K562 (cell line): ENCODE results near the gene FAR2. TPM values are rescaled to one million over a fixed set of nuclear protein-coding genes. Genes with fewer than 3 reads are reported as not detected.

Source experiments
- BCL6 ChIP-seq: fragments of 250-450 bp; sonication (Bioruptor Pico); IDR thresholded peaks from 2 replicates; pipeline ENCODE4 v1.4.0; 2020
- CBFB ChIP-seq: sonication (generic); formaldehyde crosslinking; IDR thresholded peaks from 2 replicates; pipeline ENCODE4 v1.4.0; 2020; ENCODE audit warnings: mild to moderate bottlenecking, missing genetic modification reagents
- CTCF ChIP-seq, 3 experiments: IDR thresholded peaks in 2 of 3; conservative IDR thresholded peaks in 1 of 3; 2 replicates each; pipeline ENCODE4 v1.5.1; 2011 to 2012; ENCODE audit warnings: low read length in 3 of 3, mild to moderate bottlenecking in 3 of 3, control low read depth in 2 of 3, improper control_type of control experiment in 1 of 3, inconsistent platforms in 1 of 3, low read depth in 1 of 3, mixed read lengths in 1 of 3, moderate library complexity in 1 of 3; ENCODE audit not compliant: insufficient read depth in 2 of 3
- DLX4 ChIP-seq: fragments of 250-450 bp; sonication (Bioruptor Pico); IDR thresholded peaks from 2 replicates; pipeline ENCODE4 v1.6.1; 2021; ENCODE audit warnings: mild to moderate bottlenecking
- FOSL1 ChIP-seq: fragments of 200-800 bp; sonication (Bioruptor generic); conservative IDR thresholded peaks from 2 replicates; pipeline ENCODE4 v1.6.1; 2016; ENCODE audit warnings: missing genetic modification characterization, missing compliant biosample characterization
- FOXK2 ChIP-seq, 2 experiments: fragments of 450-650 bp; IDR thresholded peaks in 1 of 2; conservative IDR thresholded peaks in 1 of 2; 2 replicates each; pipeline ENCODE4 v1.6.1; 2016; ENCODE audit warnings: low read depth in 2 of 2, mild to moderate bottlenecking in 1 of 2
- GMEB1 ChIP-seq: fragments of 250-450 bp; sonication (Bioruptor Pico); IDR thresholded peaks from 2 replicates; pipeline ENCODE4 v1.4.0; 2020; ENCODE audit warnings: mild to moderate bottlenecking
- MCM7 ChIP-seq, 2 experiments: fragments of 450-650 bp; IDR thresholded peaks; 2 replicates each; pipeline ENCODE4 v1.6.1; 2016 to 2018
- MEIS2 ChIP-seq: fragments of 450-650 bp; IDR thresholded peaks from 2 replicates; pipeline ENCODE4 v1.6.1; 2014; ENCODE audit warnings: mild to moderate bottlenecking; ENCODE audit not compliant: partially characterized antibody
- MTA3 ChIP-seq: fragments of 450-650 bp; formaldehyde crosslinking; IDR thresholded peaks from 2 replicates; pipeline ENCODE4 v1.6.1; 2017; ENCODE audit warnings: mild to moderate bottlenecking, borderline replicate concordance
- MXI1 ChIP-seq: IDR thresholded peaks from 2 replicates; pipeline ENCODE4 v1.6.1; 2011; ENCODE audit warnings: low read depth, mild to moderate bottlenecking, improper control_type of control experiment, low read length
- MYC ChIP-seq, 2 experiments: fragments of 250-450 bp in 1 of 2; sonication (Bioruptor Pico) in 1 of 2; IDR thresholded peaks; 2 replicates each; pipeline versions ENCODE4 v1.5.1 to v1.6.1; 2012 to 2021; ENCODE audit warnings: low read depth in 2 of 2, borderline replicate concordance in 1 of 2, improper control_type of control experiment in 1 of 2, low read length in 1 of 2, mild to moderate bottlenecking in 1 of 2, moderate library complexity in 1 of 2
- PHB2 ChIP-seq: fragments of 450-650 bp; IDR thresholded peaks from 2 replicates; pipeline ENCODE4 v1.6.1; 2017; ENCODE audit warnings: low read depth
- PRDM10 ChIP-seq: fragments of 450-650 bp; IDR thresholded peaks from 2 replicates; pipeline ENCODE4 v1.6.1; 2018; ENCODE audit not compliant: partially characterized antibody
- RAD21 ChIP-seq, 2 experiments: fragments of 250-450 bp in 1 of 2; fragments of 450-650 bp in 1 of 2; sonication (Bioruptor Pico) in 1 of 2; formaldehyde crosslinking in 1 of 2; IDR thresholded peaks in 1 of 2; conservative IDR thresholded peaks in 1 of 2; 2 replicates each; pipeline versions ENCODE4 v1.4.0 to v1.8.0; 2020 to 2022; ENCODE audit warnings: mild to moderate bottlenecking in 2 of 2, moderate library complexity in 1 of 2
- STAT5A ChIP-seq: IDR thresholded peaks from 2 replicates; pipeline ENCODE4 v1.6.1; 2012; ENCODE audit warnings: low read length, inconsistent platforms, borderline replicate concordance
- ZNF12 ChIP-seq: sonication (generic); formaldehyde crosslinking; IDR thresholded peaks from 2 replicates; pipeline ENCODE4 v1.4.0; 2020; ENCODE audit warnings: mild to moderate bottlenecking, missing genetic modification reagents
- ZNF146 ChIP-seq: IDR thresholded peaks from one replicate; pipeline ENCODE4 v1.6.1; 2018; ENCODE audit warnings: missing compliant biosample characterization; ENCODE audit not compliant: unreplicated experiment
- polyA plus RNA-seq, 8 experiments: library from polyadenylated mRNA; depleted of rRNA in 4 of 8; stranded (reverse) in 5 of 8; unstranded in 3 of 8; fragments of >200 nt; fragmentation: Nextera tagmentation in 2 of 8; fragmentation: Illumina TruSeq in 1 of 8; extraction: Ambion mirVana in 2 of 8; extraction: Trizol in 1 of 8; gene quantifications; 2 replicates each; pipeline versions ENCODE4 v1.2.1 to v1.2.3, GENCODE V29; 2011 to 2014; ENCODE audit warnings: inconsistent platforms in 1 of 8, missing spikeins in 1 of 8
- total RNA-seq, 7 experiments: library from RNA; depleted of rRNA in 6 of 7; stranded (reverse); fragments of >200 nt in 6 of 7; fragmentation: Illumina TruSeq in 2 of 7; extraction: Trizol in 2 of 7; gene quantifications; 2 replicates each; pipeline versions ENCODE4 v1.2.1 to v1.2.3, GENCODE V29; 2011 to 2021; ENCODE audit warnings: low replicate concordance in 1 of 7

FAR2 gene
- total and polyA plus RNA-seq, 9 of the 15 experiments (the other 6 are each of a cell fraction or from before 2014, with no cell fraction given) = 5.0 to 13.4 (median 8.5) TPM

GRCh38 chr12:29380536-29381523 lies 231.8 kb downstream of the FAR2 start, which contains the start of gene ERGIC2 (continued):
- TF ChIP-seq PRDM10 = peak; percentile 27
- 0 out of 2 replicates have a peak, but pooled peaks have one; percentile 52 for TF ChIP-seq MTA3
- TF ChIP-seq STAT5A = no peak
- no peak for TF ChIP-seq RAD21 (CRISPR knock-in tag; conservative IDR thresholded peaks at IDR 0.05 in 1 of 2, IDR thresholded peaks at IDR 0.05 in 1 of 2)
- TF ChIP-seq GMEB1 (CRISPR knock-in tag) = no peak
- 0 out of 2 replicates have a peak, but pooled peaks have one; percentile 19 for TF ChIP-seq FOSL1
- peak; percentile 46 for TF ChIP-seq MEIS2
- TF ChIP-seq ZNF12 (CRISPR knock-in tag) = 0 out of 2 replicates have a peak, but pooled peaks have one; percentile 21
- no peak for TF ChIP-seq ZNF146 (CRISPR knock-in tag)
- TF ChIP-seq PHB2 = no peak
- peak; percentile 66 to 71; a peak in 3 of 4 replicates for TF ChIP-seq FOXK2 (conservative IDR thresholded peaks at IDR 0.05 in 1 of 2, IDR thresholded peaks at IDR 0.05 in 1 of 2; ENCODE audit: low read depth in 2 of 2)
- TF ChIP-seq CBFB (CRISPR knock-in tag) = 0 out of 2 replicates have a peak, but pooled peaks have one; percentile 59
- no peak for TF ChIP-seq DLX4 (CRISPR knock-in tag)
- no peak for TF ChIP-seq BCL6 (CRISPR knock-in tag)
- peak in 1 of 3 experiments; percentile 24; a peak in 1 of 6 replicates for TF ChIP-seq CTCF (IDR thresholded peaks at IDR 0.05 in 2 of 3, conservative IDR thresholded peaks at IDR 0.05 in 1 of 3; ENCODE audit: insufficient read depth in 2 of 3, low read depth in 1 of 3, low read length in 3 of 3)
- peak; percentile 37; the same call in 1 of the 2 replicates for TF ChIP-seq MYC (IDR thresholded peaks at IDR 0.05; ENCODE audit: low read depth, low read length)
- TF ChIP-seq MYC (CRISPR knock-in tag; IDR thresholded peaks at IDR 0.05; ENCODE audit: borderline replicate concordance, low read depth) = no peak
- no peak for TF ChIP-seq MCM7 (IDR thresholded peaks at IDR 0.05)
- TF ChIP-seq MXI1 = 0 out of 2 replicates have a peak, but pooled peaks have one; percentile 33
